Spleen (tissue), 11 donors: ENCODE results near the gene SIGLEC11. TPM values are rescaled to one million over a fixed set of nuclear protein-coding genes. Genes with fewer than 3 reads are reported as not detected.
"Not testable (repeated sequence)": the region's sequence is repeated elsewhere in the genome, so short reads cannot be mapped to it uniquely, and the experiment has no call there.

Experiments used
- DNase-seq: peaks from one replicate; pipeline ENCODE4 v3.0.0-alpha.2; 2020
- H3K27ac ChIP-seq, 8 donors: fragments of 200-600 bp; sonication (generic) in 7 of 8; 1 replicate in 4 of 8; 2 replicates in 4 of 8; pipeline versions ENCODE4 v1.5.0 to v1.8.0; 2016 to 2021; ENCODE audit warnings: inconsistent platforms in 4 of 8, mild to moderate bottlenecking in 4 of 8, moderate library complexity in 1 of 8
- H3K27me3 ChIP-seq, 7 donors: fragments of 200-600 bp; sonication (generic) in 6 of 7; replicated peaks in 1 of 7; 1 replicate in 4 of 7; 2 replicates in 3 of 7; pipeline versions ENCODE4 v1.5.0 to v1.8.0; 2016 to 2021; ENCODE audit warnings: inconsistent platforms in 3 of 7, mild to moderate bottlenecking in 1 of 7
- H3K36me3 ChIP-seq, 6 donors: fragments of 200-600 bp; sonication (generic) in 5 of 6; 1 replicate in 4 of 6; 2 replicates in 2 of 6; pipeline versions ENCODE4 v1.5.0 to v1.8.0; 2016 to 2021; ENCODE audit warnings: inconsistent platforms in 2 of 6
- H3K4me1 ChIP-seq, 6 donors: fragments of 200-600 bp; sonication (generic) in 5 of 6; 1 replicate in 3 of 6; 2 replicates in 3 of 6; pipeline versions ENCODE4 v1.5.0 to v1.8.0; 2016 to 2021; ENCODE audit warnings: inconsistent platforms in 3 of 6
- H3K4me3 ChIP-seq, 8 donors: fragments of 200-600 bp; sonication (generic) in 7 of 8; 1 replicate in 4 of 8; 2 replicates in 4 of 8; pipeline versions ENCODE4 v1.5.0 to v1.8.0; 2016 to 2021; ENCODE audit warnings: inconsistent platforms in 4 of 8, mild to moderate bottlenecking in 4 of 8, moderate library complexity in 2 of 8
- H3K9me3 ChIP-seq, 8 donors: fragments of 200-600 bp; sonication (generic) in 7 of 8; 1 replicate in 4 of 8; 2 replicates in 4 of 8; pipeline versions ENCODE4 v1.5.0 to v1.8.0; 2016 to 2021; ENCODE audit warnings: inconsistent platforms in 4 of 8
- CTCF ChIP-seq, 11 experiments: fragments of 200-600 bp in 7 of 11; fragments of 450-650 bp in 4 of 11; sonication (generic) in 4 of 11; IDR thresholded peaks in 8 of 11; conservative IDR thresholded peaks in 3 of 11; 1 replicate in 7 of 11; 2 replicates in 4 of 11; pipeline versions ENCODE4 v1.4.0 to v1.8.0; 2016 to 2021; ENCODE audit warnings: antibody characterized with exemption in 11 of 11, inconsistent platforms in 4 of 11, mild to moderate bottlenecking in 1 of 11
- POLR2A ChIP-seq, 3 donors: fragments of 450-650 bp; IDR thresholded peaks; one replicate each; pipeline ENCODE4 v1.5.1; 2017; ENCODE audit warnings: antibody characterized with exemption in 3 of 3, mild to moderate bottlenecking in 1 of 3
- POLR2AphosphoS5 ChIP-seq, 3 donors: sonication (generic); formaldehyde crosslinking; IDR thresholded peaks; one replicate each; pipeline ENCODE4 v1.5.1; 2017; ENCODE audit warnings: antibody characterized with exemption in 3 of 3
- WGBS, 5 donors: extraction: QIAGEN DNeasy Blood & Tissue Kit in 3 of 5; methylation state at CpG; one replicate each; pipeline versions ENCODE4 v1.1.5 to v1.1.7; 2013 to 2018; 5-methylcytosine and 5-hydroxymethylcytosine counted together
- intact Hi-C: fragments of 100-400 bp; cut with DNase I; formaldehyde crosslinking; loops from one replicate; pipeline ENCODE4 v1.15.0; 2023; ENCODE audit warnings: low total_unique reads
- polyA plus RNA-seq, 3 donors: library from polyadenylated mRNA; stranded (reverse); fragments of 200-250 nt; gene quantifications; one replicate each; pipeline ENCODE4 v1.2.1, GENCODE V29; 2013
- total RNA-seq, 7 donors: library from RNA; depleted of rRNA in 3 of 7; stranded (reverse); fragments of >200 nt in 3 of 7; fragmentation: NEBNext Ultra II Directional in 4 of 7; extraction: Animal tissue kit (Norgen Biotek cat#: 25700) in 4 of 7; gene quantifications; one replicate each; pipeline versions ENCODE4 v1.1.0 to v1.2.1, GENCODE V29; 2016 to 2021
- donor health status: healthy with polysubstance abuse.
- donor health status: DM: no; HTN: no; CAD: no; lungs with moderate emphysema.
- donor health status: DM: no; HTN: no; CAD: no.
- donor health status: Bipolar disorder and iron deficiency.
- donor health status: healthy.
- donor health status: DM: no; HTN: no; CAD: no.
- donor health status: DM: yes; HTN: yes; CAD: no.

Gene SIGLEC11
- total and polyA plus RNA-seq, 10 donors = 2.2 to 97.5 (median 40.1) TPM

DNA sequence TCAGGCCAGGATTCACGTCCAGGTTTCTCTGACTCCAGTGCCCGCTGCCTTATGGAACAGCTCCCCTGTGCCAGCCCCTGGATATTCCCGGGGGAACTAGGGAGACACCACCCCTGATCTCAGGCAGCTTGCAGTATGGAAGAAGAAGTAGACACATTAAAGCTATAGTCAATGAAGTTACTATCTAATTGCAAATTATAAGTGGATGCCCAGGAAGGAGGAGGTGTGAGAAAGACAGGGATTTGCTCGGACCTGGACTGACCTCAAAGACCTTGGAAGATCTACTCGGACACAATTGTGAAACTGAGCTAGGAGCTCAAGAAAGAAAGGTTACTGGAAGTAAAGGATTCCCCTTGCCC is 10.4 kb downstream of the SIGLEC11 start:
- no peak overlapping the region for H3K4me3 ChIP-seq
- DNase-seq = peak; percentile 30
- H3K27ac ChIP-seq = peak overlapping the region in 2 of 8 donors; percentile 27 to 77
- H3K4me1 ChIP-seq = peaks cover 25 to 63% (median 46%) of the 10 kb centered on the region in 6 donors
- intact Hi-C loops = no loop called here
- 79 to 90% (median 84%) methylated on average over 5 of the region's 5 CpGs for WGBS, 5 donors
- H3K36me3 ChIP-seq = peaks cover 0 to 56% (median 4%) of the 10 kb centered on the region in 6 donors
- H3K27me3 ChIP-seq = peaks cover 0 to 27% (median 0%) of the 10 kb centered on the region in 7 donors
- TF ChIP-seq POLR2AphosphoS5 (IDR thresholded peaks at IDR 0.05) (no peak), CTCF (IDR thresholded peaks at IDR 0.05 in 8 of 11, conservative IDR thresholded peaks at IDR 0.05 in 3 of 11) (no peak)
- no peaks in the 10 kb centered on the region for H3K9me3 ChIP-seq

GRCh38 chr19:49949742-49950589 is 11.0 kb downstream of the SIGLEC11 start:
- no peak for TF ChIP-seq POLR2A (IDR thresholded peaks at IDR 0.05)
- peak in 2 of 3 donors; percentile 12 to 38 for TF ChIP-seq POLR2AphosphoS5 (IDR thresholded peaks at IDR 0.05)
- no peak for TF ChIP-seq CTCF (IDR thresholded peaks at IDR 0.05 in 8 of 11, conservative IDR thresholded peaks at IDR 0.05 in 3 of 11)
- Histone ChIP-seq H3K4me3 (no peak overlapping the region), H3K36me3 (peaks cover 0 to 58% (median 4%) of the 10 kb centered on the region in 6 donors), H3K4me1 (peaks cover 22 to 61% (median 43%) of the 10 kb centered on the region in 6 donors), H3K9me3 (no peaks in the 10 kb centered on the region), H3K27ac (peak overlapping the region in 2 of 8 donors; percentile 27 to 77), H3K27me3 (peaks cover 0 to 27% (median 0%) of the 10 kb centered on the region in 7 donors)
- 63 to 85% (median 82%) methylated on average over 11 of the region's 11 CpGs for WGBS, 5 donors
- peak; percentile 41 for DNase-seq
- intact Hi-C loops = no loop called here

DNA sequence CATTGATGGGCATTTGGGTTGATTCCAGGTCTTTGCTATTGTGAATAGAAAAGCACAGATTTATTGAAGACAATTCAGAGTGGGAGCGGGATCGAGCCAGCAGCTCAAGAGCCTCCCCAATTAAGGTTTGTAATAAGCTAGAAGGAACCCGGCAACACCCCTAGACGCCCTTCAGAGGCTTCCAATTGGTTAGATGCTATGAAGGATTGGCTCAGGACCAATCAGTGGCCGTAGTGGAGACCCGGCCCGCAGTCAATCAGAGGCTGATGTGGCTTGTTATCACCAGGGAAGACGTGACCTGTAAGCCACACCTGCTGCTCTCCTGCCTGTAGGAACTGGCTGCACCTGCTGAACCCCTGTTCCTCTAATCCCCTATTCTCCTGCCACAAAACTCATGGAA is 14.6 kb downstream of the SIGLEC11 start:
- TF ChIP-seq CTCF (IDR thresholded peaks at IDR 0.05 in 8 of 11, conservative IDR thresholded peaks at IDR 0.05 in 3 of 11) = no peak
- no peak for TF ChIP-seq POLR2AphosphoS5 (IDR thresholded peaks at IDR 0.05)
- no peak for TF ChIP-seq POLR2A (IDR thresholded peaks at IDR 0.05)

DNA sequence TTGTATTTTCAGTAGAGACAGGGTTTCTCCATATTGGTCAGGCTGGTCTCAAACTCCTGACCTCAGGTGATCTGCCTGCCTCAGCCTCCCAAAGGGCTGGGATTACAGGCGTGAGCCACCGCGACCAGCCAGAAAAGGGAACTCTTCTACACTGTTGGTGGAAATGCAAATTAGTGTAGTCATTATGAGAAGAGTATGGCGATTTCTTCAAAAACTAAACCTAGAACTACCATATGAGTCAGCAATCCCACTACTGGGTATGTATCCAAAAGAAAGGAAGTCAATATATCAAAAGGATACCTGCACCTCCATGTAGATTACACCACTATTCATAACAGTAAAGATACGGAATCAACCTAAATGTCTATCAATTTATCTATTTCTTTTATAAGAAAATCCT is 16.4 kb downstream of the SIGLEC11 start:
- 51 to 76% (median 65%) methylated on average over 5 of the region's 5 CpGs for WGBS, 5 donors
- H3K4me3 ChIP-seq, H3K9me3 ChIP-seq, H3K27me3 ChIP-seq, intact Hi-C loops: not testable (repeated sequence)
- peak; percentile 13 for DNase-seq
- H3K36me3 ChIP-seq = peaks cover 0 to 34% (median 0%) of the 10 kb centered on the region in 6 donors
- H3K27ac ChIP-seq = peak overlapping the region in 2 of 8 donors; percentile 34 to 38
- H3K4me1 ChIP-seq = peaks cover 0 to 16% (median 0%) of the 10 kb centered on the region in 6 donors

More for the DNA sequence above, 14.6 kb downstream of the SIGLEC11 start:
- H3K4me1 ChIP-seq = peaks cover 0 to 29% (median 7%) of the 10 kb centered on the region in 6 donors
- no peak overlapping the region for H3K27ac ChIP-seq
- 83 to 92% (median 89%) methylated on average over 8 of the region's 8 CpGs for WGBS, 5 donors
- DNase-seq = peak; percentile 16
- H3K4me3 ChIP-seq = no peak overlapping the region
- peaks cover 0 to 53% (median 4%) of the 10 kb centered on the region in 6 donors for H3K36me3 ChIP-seq
- H3K27me3 ChIP-seq = peaks cover 0 to 19% (median 0%) of the 10 kb centered on the region in 7 donors
- H3K9me3 ChIP-seq = no peaks in the 10 kb centered on the region
- intact Hi-C loops = no loop called here
